HG03103 (cell line): Measurements from ENCODE around the gene ZNF746.
A peak's percentile ranks its signal among the peaks of the same experiment; 100 is the strongest.
"Not testable (repeated sequence)": the region's sequence is repeated elsewhere in the genome, so short reads cannot be mapped to it uniquely, and the experiment has no call there.

ENCODE experiments used
- ATAC-seq: cut with Tn5 transposase; IDR thresholded peaks from one replicate; pipeline ENCODE4 v1.9.1; 2021; ENCODE audit warnings: low read depth; ENCODE audit not compliant: unreplicated experiment

Gene ZNF746

DNA sequence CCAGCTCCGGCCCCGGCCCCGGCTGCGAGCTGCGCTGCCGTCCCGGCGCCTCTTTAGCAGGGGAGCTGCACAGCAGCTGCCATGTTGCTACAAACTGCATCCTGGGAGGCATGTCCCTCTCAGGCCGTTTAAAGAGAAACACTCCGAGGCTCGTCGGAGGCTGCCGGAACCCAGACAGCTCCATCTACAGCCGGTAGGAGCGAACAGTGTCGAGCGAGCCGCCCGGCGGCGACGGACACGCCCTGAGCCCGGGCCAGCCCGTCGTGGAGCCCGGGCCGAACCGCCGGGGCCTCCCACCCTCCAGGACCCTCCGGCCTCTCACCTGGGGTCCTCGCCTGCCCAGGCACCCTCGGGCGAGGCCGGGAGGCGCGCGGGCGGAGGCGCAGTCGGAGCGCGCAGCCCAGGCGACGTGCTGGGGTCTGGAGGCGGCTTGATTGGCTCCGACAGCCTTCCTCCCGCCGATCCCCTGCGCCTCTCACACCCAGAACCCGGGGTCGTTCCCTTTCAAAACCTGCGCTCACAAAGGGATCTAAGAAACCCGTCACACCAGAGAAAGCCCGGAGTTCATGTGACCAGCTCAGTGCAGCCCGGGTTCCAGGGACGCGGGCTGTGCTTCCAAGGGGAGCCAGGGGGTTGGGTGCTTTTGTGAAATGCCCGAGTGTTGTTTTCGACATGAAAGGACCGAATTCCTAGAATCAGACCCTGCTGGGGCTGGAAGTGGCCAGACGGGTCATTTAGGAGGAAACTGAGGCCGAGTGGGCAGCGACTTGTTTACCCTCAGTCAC, 36.9 kb downstream of the ZNF746 start, which contains the start of gene ZNF777:
Gene ZNF777, minus strand, starts transcription at position 570 of the 785 bp plus-strand sequence. CDS start 5,040 bp downstream, outside the sequence.
- peak; percentile 91 for ATAC-seq

GRCh38 chr7:149459540-149460452, 37.8 kb downstream of the ZNF746 start:
- ATAC-seq: peak; percentile 33

GRCh38 chr7:149459201-149459539, 38.4 kb downstream of the ZNF746 start:
- ATAC-seq: no peak

DNA sequence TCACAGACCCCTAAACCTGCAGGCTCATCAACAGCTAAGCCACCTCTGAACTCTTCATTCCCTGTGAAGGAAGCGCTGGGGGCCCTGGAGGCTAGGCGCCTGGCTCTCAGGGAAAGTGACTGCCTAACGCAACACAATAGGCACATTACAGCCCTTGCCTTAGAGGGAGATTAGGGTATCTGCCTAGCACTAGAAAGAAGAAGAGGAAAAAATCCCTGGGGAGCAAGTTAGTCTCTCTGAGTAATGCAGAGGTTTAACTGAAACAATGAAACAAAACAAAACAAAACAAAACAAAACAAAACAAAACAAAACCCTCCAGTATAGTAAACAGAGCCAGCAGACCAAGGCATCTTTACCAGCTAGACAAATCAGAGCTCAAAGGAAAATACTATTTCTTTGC, 39.4 kb downstream of the ZNF746 start:
- no peak for ATAC-seq

DNA sequence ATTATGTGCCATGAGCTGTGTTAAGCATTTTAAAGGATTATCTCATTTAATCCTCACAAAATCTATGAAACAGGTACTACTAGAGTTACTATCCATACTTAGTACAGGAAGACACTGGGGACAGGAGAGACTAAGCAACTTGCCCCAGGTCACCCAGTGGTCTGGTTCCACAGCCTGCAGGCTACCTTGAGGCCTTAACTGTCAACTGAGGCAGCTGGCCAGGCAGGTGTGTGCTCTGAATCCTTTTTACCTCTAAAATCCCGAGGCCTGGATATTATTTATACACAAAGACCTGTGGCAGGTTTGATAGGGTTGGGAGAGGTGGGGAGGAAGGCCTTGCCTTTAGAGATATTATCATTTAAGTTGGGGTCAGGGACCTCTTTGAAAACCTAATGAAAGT, 39.8 kb downstream of the ZNF746 start:
- ATAC-seq: no peak

- ATAC-seq: no peak
Measured at GRCh38 chr7:149456506-149457421, 40.8 kb downstream of the ZNF746 start.

DNA sequence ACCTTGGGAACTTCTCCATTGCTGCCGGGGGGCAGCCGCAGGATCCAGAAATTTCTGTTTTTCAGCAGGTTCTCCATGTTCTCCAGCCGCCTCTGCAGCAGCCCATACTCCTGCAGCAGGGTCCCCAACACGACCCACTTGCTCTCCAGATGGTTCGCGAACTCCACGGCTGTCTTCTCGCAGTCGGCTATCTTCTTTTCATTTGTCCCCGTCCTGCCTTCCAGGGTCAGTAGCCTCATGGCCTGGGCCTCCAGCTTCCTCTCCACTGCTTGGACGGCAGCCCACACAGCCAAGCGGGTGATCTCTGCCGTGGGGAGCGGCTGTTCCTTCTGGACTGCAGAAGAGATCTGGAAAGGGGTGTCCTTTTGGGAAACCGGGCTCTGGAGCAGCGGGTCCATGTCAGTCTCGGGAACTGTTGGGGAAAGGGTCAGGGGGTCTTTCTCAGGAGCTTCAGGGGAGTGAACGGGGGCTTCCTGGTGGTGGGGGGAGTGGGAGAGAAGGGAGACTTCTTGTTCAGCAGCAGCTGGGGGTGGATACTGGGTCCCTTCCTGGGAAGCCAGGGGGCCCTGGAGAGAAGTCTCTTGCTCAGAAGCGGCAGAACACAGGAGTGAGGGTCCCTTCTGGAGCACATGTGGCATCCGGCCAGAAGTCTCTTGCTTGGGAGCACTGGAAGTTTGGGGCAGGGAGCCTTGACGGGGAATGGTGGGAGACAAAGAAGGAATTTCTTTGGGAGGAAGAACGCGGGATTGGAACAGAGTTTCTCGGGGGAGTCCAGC, 42.2 kb downstream of the ZNF746 start:
- no peak for ATAC-seq

DNA sequence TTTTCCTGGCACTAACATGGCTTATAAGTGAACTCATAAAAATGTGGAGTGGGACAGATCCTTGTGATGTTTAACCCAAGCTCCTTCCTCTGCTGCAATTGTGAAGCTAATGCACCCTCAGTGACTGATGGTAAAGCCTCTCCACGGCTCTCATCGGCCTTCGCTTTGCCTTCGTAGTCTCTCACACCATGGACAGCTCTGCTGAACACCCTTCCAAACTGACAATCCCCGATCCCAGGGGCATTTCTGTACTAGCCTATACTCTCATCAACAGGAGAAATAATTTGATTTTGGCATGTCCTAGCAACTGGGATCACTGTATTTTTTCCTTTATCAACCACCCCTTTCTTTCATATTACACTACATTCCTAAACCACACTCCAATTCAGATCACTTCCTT, 42.9 kb downstream of the ZNF746 start:
- ATAC-seq: no peak

GRCh38 chr7:149454006-149454405, 43.6 kb downstream of the ZNF746 start:
- no peak for ATAC-seq

- ATAC-seq: no peak
Measured at GRCh38 chr7:149450821-149451220, 46.8 kb downstream of the ZNF746 start.

GRCh38 chr7:149449897-149450296, 47.7 kb downstream of the ZNF746 start:
- no peak for ATAC-seq

GRCh38 chr7:149448961-149449360, 48.6 kb downstream of the ZNF746 start:
- no peak for ATAC-seq

DNA sequence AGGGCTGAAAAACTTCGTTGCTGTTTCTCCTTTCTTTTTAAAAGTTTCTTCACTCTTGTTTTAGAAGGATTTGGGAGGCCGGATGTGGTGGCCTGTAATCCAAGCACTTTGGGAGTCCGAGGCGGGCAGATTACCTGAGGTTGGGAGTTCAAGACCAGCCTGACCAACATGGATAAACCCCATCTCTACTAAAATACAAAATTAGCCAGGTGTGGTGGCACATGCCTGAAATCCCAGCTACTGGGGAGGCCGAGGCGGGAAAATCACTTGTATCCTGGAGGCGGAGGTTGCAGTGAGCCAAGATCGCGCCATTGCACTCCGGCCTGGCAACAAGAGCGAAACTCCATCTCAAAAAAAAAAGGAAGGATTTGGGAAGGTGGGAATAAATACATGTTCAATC, 51.6 kb downstream of the ZNF746 start:
- ATAC-seq: not testable (repeated sequence)

DNA sequence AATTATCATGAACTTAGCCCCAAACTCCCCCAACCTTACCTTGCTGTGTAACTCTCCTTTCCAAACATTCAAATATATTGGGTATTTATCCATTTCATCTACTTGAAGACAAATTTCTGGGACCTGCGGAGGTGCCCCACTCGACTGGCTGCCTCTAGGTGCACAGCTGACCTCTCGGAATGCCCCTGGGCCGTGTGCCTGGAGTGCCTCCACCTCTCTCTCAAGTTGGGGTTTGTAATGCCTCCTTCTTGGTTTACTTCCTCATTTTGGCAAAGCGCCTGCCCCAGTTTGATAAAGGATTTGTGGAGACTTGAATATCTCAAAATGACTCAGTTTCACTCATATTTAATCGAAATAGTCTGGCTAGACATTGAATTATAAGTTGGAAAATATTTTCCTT, 53.3 kb downstream of the ZNF746 start:
- ATAC-seq: no peak

- ATAC-seq: no peak
Measured at GRCh38 chr7:149443523-149443922, 54.1 kb downstream of the ZNF746 start.

- no peak for ATAC-seq
Measured at GRCh38 chr7:149442924-149443323, 54.7 kb downstream of the ZNF746 start.

DNA sequence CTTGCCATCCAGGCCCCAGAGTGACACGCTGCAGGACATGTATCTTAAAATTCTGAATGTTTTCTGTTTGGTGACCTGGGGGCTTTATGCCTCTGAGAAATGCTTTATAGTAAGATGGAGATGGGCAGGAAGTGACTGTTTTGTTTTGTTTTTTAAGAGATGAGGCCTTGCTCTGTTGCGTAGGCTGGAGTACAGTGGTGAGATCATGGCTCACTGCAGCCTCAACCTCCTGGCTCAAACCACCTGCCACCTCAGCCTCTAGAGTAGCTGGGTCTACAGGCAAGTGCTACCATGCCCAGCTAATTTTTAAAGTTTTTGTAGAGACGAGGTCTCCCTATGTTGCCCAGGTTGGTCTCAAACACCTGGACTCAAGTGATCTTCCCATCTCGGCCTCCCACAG, 57.4 kb downstream of the ZNF746 start:
- ATAC-seq: no peak

GRCh38 chr7:149436358-149436757, 61.3 kb downstream of the ZNF746 start:
- no peak for ATAC-seq

GRCh38 chr7:149433124-149433523, 64.5 kb downstream of the ZNF746 start:
- ATAC-seq: no peak
